Fibroblast of skin of left quadriceps (primary cell): ENCODE measurements around the gene IL20.
A peak's percentile ranks its signal among the peaks of the same experiment; 100 is the strongest.

Source experiments
- DNase-seq, 2 experiments: peaks; one replicate each; pipeline ENCODE4 v3.0.0-alpha.2; 2013; ENCODE audit warnings: low read depth in 2 of 2

IL20 gene

GRCh38 chr1:206864939-206865671 lies at the start of gene IL20:
IL20 (plus strand) TSS chr1:206865623; CDS start chr1:206865853, 230 bp downstream.
- peak; percentile 56 to 62 for DNase-seq

- DNase-seq, result no peak
Observed at GRCh38 chr1:206816390-206817287, 48.8 kb upstream of the IL20 start.

GRCh38 chr1:206821493-206821892 lies 43.9 kb upstream of the IL20 start:
- DNase-seq, result no peak

- DNase-seq, result no peak
Observed at GRCh38 chr1:206823727-206824126, 41.7 kb upstream of the IL20 start.

GRCh38 chr1:206824331-206824730 lies 41.1 kb upstream of the IL20 start:
- peak in 1 of 2 experiments; percentile 41 for DNase-seq

GRCh38 chr1:206826394-206826793 lies 39.0 kb upstream of the IL20 start:
- no peak for DNase-seq

- no peak for DNase-seq
Observed at GRCh38 chr1:206828061-206828460, 37.4 kb upstream of the IL20 start.

- DNase-seq, result no peak
Observed at GRCh38 chr1:206828765-206829164, 36.7 kb upstream of the IL20 start.

GRCh38 chr1:206829282-206829681 lies 36.1 kb upstream of the IL20 start:
- no peak for DNase-seq

GRCh38 chr1:206829875-206830274 lies 35.5 kb upstream of the IL20 start:
- no peak for DNase-seq

GRCh38 chr1:206831650-206832049 lies 33.8 kb upstream of the IL20 start:
- no peak for DNase-seq

- DNase-seq, result no peak
Observed at GRCh38 chr1:206832352-206832880, 33.0 kb upstream of the IL20 start.

- DNase-seq, result no peak
Observed at GRCh38 chr1:206833106-206833680, 32.2 kb upstream of the IL20 start.

GRCh38 chr1:206833801-206834200 lies 31.6 kb upstream of the IL20 start:
- DNase-seq, result no peak

- DNase-seq, result no peak
Observed at GRCh38 chr1:206834217-206834616, 31.2 kb upstream of the IL20 start.

GRCh38 chr1:206834711-206835110 lies 30.7 kb upstream of the IL20 start:
- no peak for DNase-seq

GRCh38 chr1:206835186-206835585 lies 30.2 kb upstream of the IL20 start:
- DNase-seq, result no peak

GRCh38 chr1:206836111-206836510 lies 29.3 kb upstream of the IL20 start:
- peak in 1 of 2 experiments; percentile 37 for DNase-seq

GRCh38 chr1:206839006-206839560 lies 26.3 kb upstream of the IL20 start:
- DNase-seq, result no peak

GRCh38 chr1:206839857-206840256 lies 25.6 kb upstream of the IL20 start:
- peak; percentile 44 to 45 for DNase-seq

GRCh38 chr1:206841609-206842323 lies 23.7 kb upstream of the IL20 start:
- no peak for DNase-seq
